A549 (cell line): Measurements from ENCODE around the gene SH3RF3. TPM values are rescaled to one million over a fixed set of nuclear protein-coding genes. Genes with fewer than 3 reads are reported as not detected.

Experiments used
- ATAC-seq, 2 experiments: fragments of 200-7000 bp in 1 of 2; fragments of >200 bp in 1 of 2; cut with Nextera tagmentation in 1 of 2; cut with Tn5 transposase in 1 of 2; 3 replicates each; pipeline versions ENCODE4 v1.8.0 to v1.9.1; 2018 to 2020; ENCODE audit warnings: mild to moderate bottlenecking in 1 of 2, moderate library complexity in 1 of 2
- CTCF ChIA-PET: fragments of 300-600 bp; sonication (Branson Sonifier 250); formaldehyde crosslinking; extraction: SDS; loops from one replicate; lab custom pipeline; 2021; ENCODE audit warnings: antibody characterized with exemption, inconsistent platforms; lab: Yijun Ruan, JAX
- POLR2A ChIA-PET: fragments of 350-600 bp; formaldehyde crosslinking; extraction: SDS; loops from one replicate; lab custom pipeline; 2021; ENCODE audit warnings: antibody characterized with exemption, inconsistent platforms; lab: Yijun Ruan, JAX
- DNase-seq, 2 experiments: peaks; one replicate each; pipeline versions ENCODE4 v3.0.0 to v3.0.0-alpha.2; 2011 to 2016; ENCODE audit warnings: low read depth in 1 of 2, low spot score in 1 of 2
- FAIRE-seq: peaks from 2 replicates; lab custom pipeline; 2011; peaks lifted over from hg19 to GRCh38; lab: Jason Lieb, UNC
- H3K27ac ChIP-seq, 2 experiments: fragments of >200 bp; sonication (Bioruptor Twin); formaldehyde crosslinking; 3 replicates each; pipeline ENCODE4 v1.5.1; 2016 to 2017
- H3K4me1 ChIP-seq: fragments of >200 bp; sonication (Bioruptor Twin); formaldehyde crosslinking; 3 replicates; pipeline ENCODE4 v1.6.1; 2016
- H3K4me2 ChIP-seq: fragments of >200 bp; sonication (Bioruptor Twin); formaldehyde crosslinking; 3 replicates; pipeline ENCODE4 v1.6.1; 2016
- H3K4me3 ChIP-seq: fragments of >200 bp; sonication (Bioruptor Twin); formaldehyde crosslinking; 3 replicates; pipeline ENCODE4 v1.5.1; 2016
- H3K9me3 ChIP-seq: fragments of >200 bp; sonication (Bioruptor Twin); formaldehyde crosslinking; 3 replicates; pipeline ENCODE4 v1.6.1; 2016
- CBX2 ChIP-seq: fragments of 200-600 bp; sonication (generic); IDR thresholded peaks from 2 replicates; pipeline ENCODE4 v1.6.1; 2016; ENCODE audit warnings: low read depth, mild to moderate bottlenecking, borderline replicate concordance
- CBX8 ChIP-seq: fragments of 200-600 bp; sonication (generic); IDR thresholded peaks from 2 replicates; pipeline ENCODE4 v1.6.1; 2016
- CHD2 ChIP-seq: fragments of 150-350 bp; IDR thresholded peaks from 2 replicates; pipeline ENCODE4 v1.6.1; 2014; ENCODE audit warnings: low read length; ENCODE audit not compliant: partially characterized antibody
- CHD4 ChIP-seq: fragments of 200-600 bp; sonication (generic); IDR thresholded peaks from 2 replicates; pipeline ENCODE4 v1.6.1; 2016; ENCODE audit warnings: antibody characterized with exemption, mild to moderate bottlenecking, borderline replicate concordance
- EHF ChIP-seq: fragments of 250-450 bp; sonication (Bioruptor Pico); IDR thresholded peaks from 2 replicates; pipeline ENCODE4 v1.5.0; 2020; ENCODE audit warnings: mild to moderate bottlenecking
- EHMT2 ChIP-seq: fragments of 200-600 bp; sonication (generic); IDR thresholded peaks from 2 replicates; pipeline ENCODE4 v1.6.1; 2016; ENCODE audit warnings: antibody characterized with exemption, low read depth, mild to moderate bottlenecking, moderate library complexity
- ELK1 ChIP-seq: fragments of 150-350 bp; IDR thresholded peaks from 2 replicates; pipeline ENCODE4 v1.6.1; 2014; ENCODE audit warnings: low read depth, mild to moderate bottlenecking, low read length
- HEYL ChIP-seq: fragments of 250-450 bp; sonication (Bioruptor Pico); IDR thresholded peaks from 2 replicates; pipeline ENCODE4 v1.8.0; 2021; ENCODE audit warnings: mild to moderate bottlenecking, moderate library complexity
- HOXA7 ChIP-seq: fragments of 250-450 bp; sonication (Bioruptor Pico); IDR thresholded peaks from 2 replicates; pipeline ENCODE4 v1.5.0; 2020; ENCODE audit warnings: mild to moderate bottlenecking, moderate library complexity
- HOXB13 ChIP-seq: fragments of 250-450 bp; sonication (Bioruptor Pico); IDR thresholded peaks from 2 replicates; pipeline ENCODE4 v1.5.0; 2020; ENCODE audit warnings: low read depth, mild to moderate bottlenecking, moderate library complexity
- HOXB5 ChIP-seq: fragments of 250-450 bp; sonication (Bioruptor Pico); IDR thresholded peaks from 2 replicates; pipeline ENCODE4 v1.5.0; 2020; ENCODE audit warnings: mild to moderate bottlenecking, moderate library complexity
- JUN ChIP-seq, 2 experiments: fragments of >200 bp; sonication (Bioruptor Twin); formaldehyde crosslinking; IDR thresholded peaks; 2 replicates in 1 of 2; 3 replicates in 1 of 2; pipeline ENCODE4 v1.6.1; 2016 to 2017
- KDM1A ChIP-seq: fragments of 200-600 bp; sonication (generic); IDR thresholded peaks from 2 replicates; pipeline ENCODE4 v1.6.1; 2016; ENCODE audit warnings: low read depth, mild to moderate bottlenecking
- MAFK ChIP-seq: fragments of 450-650 bp; IDR thresholded peaks from 2 replicates; pipeline ENCODE4 v1.6.1; 2014; ENCODE audit not compliant: partially characterized antibody
- MAZ ChIP-seq: fragments of 150-350 bp; IDR thresholded peaks from 2 replicates; pipeline ENCODE4 v1.6.1; 2014; ENCODE audit warnings: antibody characterized with exemption, low read depth, low read length, borderline replicate concordance
- NPAS2 ChIP-seq: fragments of 250-450 bp; sonication (Bioruptor Pico); IDR thresholded peaks from 2 replicates; pipeline ENCODE4 v1.8.0; 2022; ENCODE audit warnings: mild to moderate bottlenecking, moderate library complexity, borderline replicate concordance
- PHF8 ChIP-seq: fragments of 200-600 bp; sonication (generic); IDR thresholded peaks from 2 replicates; pipeline ENCODE4 v1.6.1; 2016; ENCODE audit warnings: low read depth, mild to moderate bottlenecking, antibody characterized with exemption, moderate library complexity, borderline replicate concordance
- POLR2A ChIP-seq: IDR thresholded peaks from 2 replicates; pipeline ENCODE4 v1.6.1; 2012; ENCODE audit warnings: mild to moderate bottlenecking, low read length
- RAD21 ChIP-seq, 2 experiments: fragments of >200 bp in 1 of 2; sonication (Bioruptor Twin) in 1 of 2; formaldehyde crosslinking in 1 of 2; IDR thresholded peaks in 1 of 2; conservative IDR thresholded peaks in 1 of 2; 2 replicates in 1 of 2; 3 replicates in 1 of 2; pipeline ENCODE4 v1.6.1; 2012 to 2018; ENCODE audit warnings: inconsistent platforms in 1 of 2
- RNF2 ChIP-seq: fragments of 200-600 bp; sonication (generic); IDR thresholded peaks from 2 replicates; pipeline ENCODE4 v1.6.1; 2016; ENCODE audit warnings: low read depth, mild to moderate bottlenecking, antibody characterized with exemption, moderate library complexity, borderline replicate concordance
- TFCP2L1 ChIP-seq: fragments of 250-450 bp; sonication (Bioruptor Pico); IDR thresholded peaks from 2 replicates; pipeline ENCODE4 v1.5.0; 2021; ENCODE audit warnings: mild to moderate bottlenecking
- TP53 ChIP-seq: fragments of 250-450 bp; sonication (Bioruptor Pico); IDR thresholded peaks from 2 replicates; pipeline ENCODE4 v1.5.0; 2021; ENCODE audit warnings: mild to moderate bottlenecking, moderate library complexity
- ZFP36 ChIP-seq: fragments of 450-650 bp; IDR thresholded peaks from 2 replicates; pipeline ENCODE4 v1.6.1; 2014; ENCODE audit warnings: borderline replicate concordance; ENCODE audit not compliant: partially characterized antibody
- ZSCAN20 ChIP-seq: fragments of 250-450 bp; sonication (Bioruptor Pico); IDR thresholded peaks from 2 replicates; pipeline ENCODE4 v1.8.0; 2022; ENCODE audit warnings: mild to moderate bottlenecking, moderate library complexity
- WGBS: methylation state at CpG from one replicate; pipeline ENCODE4 v1.1.6; 2017; ENCODE audit errors: missing lambda C conversion rate; 5-methylcytosine and 5-hydroxymethylcytosine counted together
- polyA plus RNA-seq, 4 experiments: library from polyadenylated mRNA; depleted of rRNA in 3 of 4; stranded (reverse); fragments of >200 nt; fragmentation: RNase III in 1 of 4; extraction: RNeasy Plus Mini Kit Qiagen cat#74134 plus additional on column Dnase treatment in 1 of 4; gene quantifications; 2 replicates in 3 of 4; 3 replicates in 1 of 4; pipeline ENCODE4 v1.2.3, GENCODE V29; 2011 to 2017
- TF ChIP-seq, protein P1 (sequence below): fragments of 250-450 bp; sonication (Bioruptor Pico); IDR thresholded peaks from 2 replicates; pipeline ENCODE4 v1.5.0; 2020; ENCODE audit warnings: low read depth, mild to moderate bottlenecking, moderate library complexity
- TF ChIP-seq, protein P2 (sequence below): fragments of 450-650 bp; IDR thresholded peaks from 2 replicates; pipeline ENCODE4 v1.6.1; 2014; ENCODE audit warnings: antibody characterized with exemption
- TF ChIP-seq, protein P3 (sequence below): fragments of 200-600 bp; sonication (generic); IDR thresholded peaks from 2 replicates; pipeline ENCODE4 v1.6.1; 2016; ENCODE audit warnings: antibody characterized with exemption, mild to moderate bottlenecking, moderate library complexity

The SH3RF3 gene
- polyA plus RNA-seq, 2 of the 4 experiments (the other 2 are of a cell fraction), result 0.04 to 0.21 TPM

DNA sequence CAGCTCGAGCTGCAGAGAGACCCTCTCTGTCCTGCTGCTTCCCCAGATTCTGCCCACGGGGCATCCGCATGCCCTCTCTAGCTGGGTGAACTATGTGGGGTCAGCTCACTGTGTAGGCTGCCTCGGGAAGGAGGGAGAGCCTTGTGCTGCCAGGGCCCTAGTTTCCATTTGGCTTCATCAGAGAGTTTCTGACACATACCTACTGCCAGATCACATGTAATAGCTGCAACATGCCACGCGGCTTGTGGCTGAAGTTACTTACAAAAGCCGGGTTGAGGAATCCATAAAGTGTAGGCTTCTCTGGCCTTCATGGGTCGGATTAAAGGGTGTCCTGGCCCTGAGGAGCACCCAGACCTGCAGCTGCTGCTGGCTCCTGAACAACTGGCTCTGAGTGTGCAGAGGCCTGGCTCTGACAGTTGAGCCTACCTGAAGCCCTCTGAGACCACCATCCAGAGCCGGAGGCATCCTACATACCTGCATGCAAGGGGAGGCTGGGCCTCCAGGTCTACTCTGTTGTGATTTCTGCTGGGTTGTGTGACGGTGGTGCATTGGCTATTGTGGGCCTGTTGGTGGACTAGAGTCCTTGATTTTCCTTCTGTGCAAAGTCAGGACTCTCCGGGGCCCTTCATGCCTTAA, 130.0 kb downstream of the SH3RF3 start:
- FAIRE-seq, result no peak
- H3K27ac ChIP-seq, result no peak overlapping the region
- no peaks in the 10 kb centered on the region for H3K9me3 ChIP-seq
- H3K4me2 ChIP-seq, result no peak overlapping the region
- no peak for TF ChIP-seq CBX8
- no peak for TF ChIP-seq ZSCAN20
- TF ChIP-seq RAD21 (conservative IDR thresholded peaks at IDR 0.05 in 1 of 2, IDR thresholded peaks at IDR 0.05 in 1 of 2), result no peak
- no peak for TF ChIP-seq EHMT2
- no peak for ATAC-seq
- CTCF ChIA-PET, result interaction anchor here (0.7 to 1.1 kb wide), 2 partner anchors 13 to 22 kb away, joined by 3 read pairs; no protein-coding TSS in a partner anchor
- DNase-seq, result no peak
- no peak overlapping the region for H3K4me3 ChIP-seq
- POLR2A ChIA-PET, result no interaction called here
- WGBS, result 70% methylated on average over 10 of the region's 11 CpGs
- H3K4me1 ChIP-seq, result no peaks in the 10 kb centered on the region

- ChIA-PET CTCF (no interaction called here), POLR2A (no interaction called here)
- Histone ChIP-seq H3K9me3 (no peaks in the 10 kb centered on the region), H3K4me1 (no peaks in the 10 kb centered on the region), H3K27ac (no peak overlapping the region), H3K4me2 (no peak overlapping the region), H3K4me3 (no peak overlapping the region)
- DNase-seq (no peak), FAIRE-seq (no peak), ATAC-seq (no peak)
- TF ChIP-seq KDM1A, result no peak
- TF ChIP-seq NPAS2 (CRISPR knock-in tag), result no peak
- TF ChIP-seq CBX2, result no peak
- TF ChIP-seq EHF, result no peak
- TF ChIP-seq CHD2, result no peak
- TF ChIP-seq TP53 (CRISPR knock-in tag), result no peak
- TF ChIP-seq HOXA7, result no peak
- TF ChIP-seq, protein P1, sequence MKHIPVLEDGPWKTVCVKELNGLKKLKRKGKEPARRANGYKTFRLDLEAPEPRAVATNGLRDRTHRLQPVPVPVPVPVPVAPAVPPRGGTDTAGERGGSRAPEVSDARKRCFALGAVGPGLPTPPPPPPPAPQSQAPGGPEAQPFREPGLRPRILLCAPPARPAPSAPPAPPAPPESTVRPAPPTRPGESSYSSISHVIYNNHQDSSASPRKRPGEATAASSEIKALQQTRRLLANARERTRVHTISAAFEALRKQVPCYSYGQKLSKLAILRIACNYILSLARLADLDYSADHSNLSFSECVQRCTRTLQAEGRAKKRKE (CRISPR knock-in tag), result no peak
- TF ChIP-seq, protein P2, sequence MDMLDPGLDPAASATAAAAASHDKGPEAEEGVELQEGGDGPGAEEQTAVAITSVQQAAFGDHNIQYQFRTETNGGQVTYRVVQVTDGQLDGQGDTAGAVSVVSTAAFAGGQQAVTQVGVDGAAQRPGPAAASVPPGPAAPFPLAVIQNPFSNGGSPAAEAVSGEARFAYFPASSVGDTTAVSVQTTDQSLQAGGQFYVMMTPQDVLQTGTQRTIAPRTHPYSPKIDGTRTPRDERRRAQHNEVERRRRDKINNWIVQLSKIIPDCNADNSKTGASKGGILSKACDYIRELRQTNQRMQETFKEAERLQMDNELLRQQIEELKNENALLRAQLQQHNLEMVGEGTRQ, result no peak
- TF ChIP-seq TFCP2L1, result no peak
- TF ChIP-seq HOXB5 (CRISPR knock-in tag), result no peak
- no peak for TF ChIP-seq RNF2
- TF ChIP-seq CBX8, result no peak
- TF ChIP-seq CHD4, result no peak
- no peak for TF ChIP-seq ELK1
- TF ChIP-seq MAZ, result no peak
- WGBS, result 61% methylated on average over 8 of the region's 8 CpGs
Observed at GRCh38 chr2:109259671-109260070, 130.7 kb downstream of the SH3RF3 start.

GRCh38 chr2:109260116-109260855, 131.3 kb downstream of the SH3RF3 start:
- DNase-seq (no peak), ATAC-seq (no peak), FAIRE-seq (no peak)
- ChIA-PET POLR2A (no interaction called here), CTCF (no interaction called here)
- Histone ChIP-seq H3K4me1 (no peaks in the 10 kb centered on the region), H3K4me2 (no peak overlapping the region), H3K27ac (no peak overlapping the region), H3K9me3 (no peaks in the 10 kb centered on the region), H3K4me3 (no peak overlapping the region)
- 69% methylated on average over 11 of the region's 11 CpGs for WGBS
- TF ChIP-seq MAFK (no peak), ZFP36 (no peak), HEYL (CRISPR knock-in tag) (no peak), JUN (IDR thresholded peaks at IDR 0.05) (no peak), POLR2A (no peak), HOXB13 (CRISPR knock-in tag) (no peak), MAZ (no peak), PHF8 (no peak)
- TF ChIP-seq, protein P3, sequence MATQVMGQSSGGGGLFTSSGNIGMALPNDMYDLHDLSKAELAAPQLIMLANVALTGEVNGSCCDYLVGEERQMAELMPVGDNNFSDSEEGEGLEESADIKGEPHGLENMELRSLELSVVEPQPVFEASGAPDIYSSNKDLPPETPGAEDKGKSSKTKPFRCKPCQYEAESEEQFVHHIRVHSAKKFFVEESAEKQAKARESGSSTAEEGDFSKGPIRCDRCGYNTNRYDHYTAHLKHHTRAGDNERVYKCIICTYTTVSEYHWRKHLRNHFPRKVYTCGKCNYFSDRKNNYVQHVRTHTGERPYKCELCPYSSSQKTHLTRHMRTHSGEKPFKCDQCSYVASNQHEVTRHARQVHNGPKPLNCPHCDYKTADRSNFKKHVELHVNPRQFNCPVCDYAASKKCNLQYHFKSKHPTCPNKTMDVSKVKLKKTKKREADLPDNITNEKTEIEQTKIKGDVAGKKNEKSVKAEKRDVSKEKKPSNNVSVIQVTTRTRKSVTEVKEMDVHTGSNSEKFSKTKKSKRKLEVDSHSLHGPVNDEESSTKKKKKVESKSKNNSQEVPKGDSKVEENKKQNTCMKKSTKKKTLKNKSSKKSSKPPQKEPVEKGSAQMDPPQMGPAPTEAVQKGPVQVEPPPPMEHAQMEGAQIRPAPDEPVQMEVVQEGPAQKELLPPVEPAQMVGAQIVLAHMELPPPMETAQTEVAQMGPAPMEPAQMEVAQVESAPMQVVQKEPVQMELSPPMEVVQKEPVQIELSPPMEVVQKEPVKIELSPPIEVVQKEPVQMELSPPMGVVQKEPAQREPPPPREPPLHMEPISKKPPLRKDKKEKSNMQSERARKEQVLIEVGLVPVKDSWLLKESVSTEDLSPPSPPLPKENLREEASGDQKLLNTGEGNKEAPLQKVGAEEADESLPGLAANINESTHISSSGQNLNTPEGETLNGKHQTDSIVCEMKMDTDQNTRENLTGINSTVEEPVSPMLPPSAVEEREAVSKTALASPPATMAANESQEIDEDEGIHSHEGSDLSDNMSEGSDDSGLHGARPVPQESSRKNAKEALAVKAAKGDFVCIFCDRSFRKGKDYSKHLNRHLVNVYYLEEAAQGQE, result no peak
